Ascending aorta (tissue), 2 donors: Measurements from ENCODE around the gene TRIM34. TPM values are rescaled to one million over a fixed set of nuclear protein-coding genes. Genes with fewer than 3 reads are reported as not detected.
"Not testable (repeated sequence)": the region's sequence is repeated elsewhere in the genome, so short reads cannot be mapped to it uniquely, and the experiment has no call there.

Experiments
- DNase-seq, 2 donors: peaks; one replicate each; pipeline ENCODE4 v3.0.0-alpha.2; 2019; ENCODE audit warnings: low spot score in 2 of 2
- H3K27ac ChIP-seq, 2 donors: fragments of 200-600 bp; sonication (generic); one replicate each; pipeline ENCODE4 v1.5.1; 2016 to 2017; ENCODE audit warnings: mild to moderate bottlenecking in 1 of 2
- H3K27me3 ChIP-seq: fragments of 200-600 bp; sonication (generic); one replicate; pipeline ENCODE4 v1.5.1; 2017
- H3K36me3 ChIP-seq, 2 donors: fragments of 200-600 bp; sonication (generic); one replicate each; pipeline ENCODE4 v1.5.1; 2016
- H3K4me1 ChIP-seq, 2 donors: fragments of 200-600 bp; sonication (generic); one replicate each; pipeline ENCODE4 v1.5.1; 2016 to 2017; ENCODE audit warnings: mild to moderate bottlenecking in 1 of 2
- H3K4me3 ChIP-seq, 2 donors: fragments of 200-600 bp; sonication (generic); one replicate each; pipeline ENCODE4 v1.5.1; 2016 to 2017; ENCODE audit warnings: mild to moderate bottlenecking in 1 of 2
- H3K9me3 ChIP-seq, 2 donors: fragments of 200-600 bp; sonication (generic); one replicate each; pipeline ENCODE4 v1.5.1; 2016
- CTCF ChIP-seq, 3 experiments: fragments of 200-600 bp in 2 of 3; fragments of 450-650 bp in 1 of 3; sonication (generic) in 2 of 3; IDR thresholded peaks; one replicate each; pipeline ENCODE4 v1.5.1; 2016 to 2019; ENCODE audit warnings: antibody characterized with exemption in 3 of 3, mild to moderate bottlenecking in 1 of 3, moderate library complexity in 1 of 3
- intact Hi-C: fragments of 100-400 bp; cut with DNase I; formaldehyde crosslinking; loops from one replicate; pipeline ENCODE4 v1.15.1; 2023
- total RNA-seq: library from RNA; depleted of rRNA; stranded (reverse); fragments of >200 nt; gene quantifications from one replicate; pipeline ENCODE4 v1.1.0, GENCODE V29; 2016

Gene TRIM34
- not detected for total RNA-seq

- H3K9me3 ChIP-seq, result no peaks in the 10 kb centered on the region
- H3K4me1 ChIP-seq, result peaks cover 0 to 24% of the 10 kb centered on the region in 2 donors
- H3K36me3 ChIP-seq, result no peaks in the 10 kb centered on the region
- intact Hi-C loops, result loop anchor here (2.0 to 5.0 kb wide), 2 partner anchors 24 to 58 kb away; no protein-coding TSS in a partner anchor
- peak within 1 kb of the TSS in 1 of 2 donors; percentile 50 for H3K27ac ChIP-seq
- peak in 1 of 2 donors; percentile 69 for DNase-seq
- H3K27me3 ChIP-seq, result no peaks in the 10 kb centered on the region
- H3K4me3 ChIP-seq, result peak within 1 kb of the TSS; percentile 62 to 68
- TF ChIP-seq CTCF (IDR thresholded peaks at IDR 0.05), result no peak
Observed at GRCh38 chr11:5624489-5625279, at the start of gene TRIM34. TSS of gene TRIM34 (plus strand) at chr11:5625001. CDS start at chr11:5632332, 7,331 bp downstream.

DNA sequence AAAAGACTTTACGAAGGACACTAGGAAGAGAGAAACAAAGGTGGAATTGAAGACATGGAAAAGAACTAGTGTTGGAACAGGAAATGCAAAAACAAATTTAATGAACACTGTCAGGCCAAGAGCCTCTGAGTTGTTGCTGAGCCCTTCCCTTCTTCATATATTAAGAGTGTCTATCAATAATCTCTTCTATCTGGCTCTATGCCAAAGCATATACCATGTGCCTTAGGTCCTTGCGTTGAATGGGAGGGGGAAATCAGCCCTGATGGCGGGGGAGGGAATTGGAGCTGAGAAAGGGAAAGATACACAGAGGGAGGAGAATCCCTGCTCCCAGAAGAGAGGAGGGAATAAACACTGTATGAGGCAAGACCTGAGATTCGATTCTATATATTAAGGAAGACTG, 49.6 kb upstream of the TRIM34 start:
- no peaks in the 10 kb centered on the region for H3K9me3 ChIP-seq
- TF ChIP-seq CTCF (IDR thresholded peaks at IDR 0.05), result no peak
- intact Hi-C loops, result no loop called here
- H3K27ac ChIP-seq, result no peak overlapping the region
- H3K4me3 ChIP-seq, result no peak overlapping the region
- DNase-seq, result no peak
- no peaks in the 10 kb centered on the region for H3K36me3 ChIP-seq
- no peaks in the 10 kb centered on the region for H3K27me3 ChIP-seq
- H3K4me1 ChIP-seq, result no peaks in the 10 kb centered on the region

GRCh38 chr11:5577101-5577500, 47.7 kb upstream of the TRIM34 start:
- intact Hi-C loops, result no loop called here
- no peak for TF ChIP-seq CTCF (IDR thresholded peaks at IDR 0.05)
- no peak overlapping the region for H3K27ac ChIP-seq
- no peaks in the 10 kb centered on the region for H3K4me1 ChIP-seq
- H3K4me3 ChIP-seq, result no peak overlapping the region
- no peaks in the 10 kb centered on the region for H3K9me3 ChIP-seq
- DNase-seq, result no peak
- H3K27me3 ChIP-seq, result no peaks in the 10 kb centered on the region
- H3K36me3 ChIP-seq, result no peaks in the 10 kb centered on the region

DNA sequence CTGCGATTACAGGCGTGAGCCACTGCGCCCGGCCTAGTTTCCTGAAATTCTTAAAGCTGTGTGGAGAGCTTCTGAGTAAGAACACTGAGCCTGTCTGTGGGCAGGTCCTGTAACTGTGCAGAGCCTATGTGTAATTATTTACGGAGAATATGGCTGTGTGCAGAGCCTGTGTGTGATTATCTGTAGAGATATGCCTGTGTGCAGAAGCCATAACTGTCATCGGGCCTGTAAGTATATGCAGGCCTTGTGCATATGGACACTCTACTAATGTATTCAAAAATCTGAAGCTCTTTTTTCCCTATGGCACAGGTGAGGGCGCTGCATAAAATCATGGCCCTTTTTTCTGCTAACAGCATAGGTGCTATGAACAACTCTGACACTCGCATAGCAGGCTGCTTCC, 44.2 kb upstream of the TRIM34 start, which contains the start of gene OR52B6:
Gene OR52B6, plus strand, starts transcription at position 301 of the 400 bp plus-strand sequence. Its CDS starts 0 bp downstream, at position 301.
- TF ChIP-seq CTCF (IDR thresholded peaks at IDR 0.05), result no peak
- no peak for DNase-seq
- no peaks in the 10 kb centered on the region for H3K27me3 ChIP-seq
- no peaks in the 10 kb centered on the region for H3K4me1 ChIP-seq
- H3K27ac ChIP-seq, result no peak within 1 kb of the TSS
- H3K36me3 ChIP-seq, result no peaks in the 10 kb centered on the region
- no peak within 1 kb of the TSS for H3K4me3 ChIP-seq
- intact Hi-C loops, result no loop called here
- no peaks in the 10 kb centered on the region for H3K9me3 ChIP-seq

DNA sequence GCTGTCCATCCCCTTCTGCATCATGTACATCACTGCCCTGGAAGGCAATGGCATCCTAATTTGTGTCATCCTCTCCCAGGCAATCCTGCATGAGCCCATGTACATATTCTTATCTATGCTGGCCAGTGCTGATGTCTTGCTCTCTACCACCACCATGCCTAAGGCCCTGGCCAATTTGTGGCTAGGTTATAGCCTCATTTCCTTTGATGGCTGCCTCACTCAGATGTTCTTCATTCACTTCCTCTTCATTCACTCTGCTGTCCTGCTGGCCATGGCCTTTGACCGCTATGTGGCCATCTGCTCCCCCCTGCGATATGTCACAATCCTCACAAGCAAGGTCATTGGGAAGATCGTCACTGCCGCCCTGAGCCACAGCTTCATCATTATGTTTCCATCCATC, 43.8 kb upstream of the TRIM34 start:
- H3K4me3 ChIP-seq, result no peak overlapping the region
- H3K27me3 ChIP-seq, result no peaks in the 10 kb centered on the region
- H3K9me3 ChIP-seq, result no peaks in the 10 kb centered on the region
- TF ChIP-seq CTCF (IDR thresholded peaks at IDR 0.05), result no peak
- intact Hi-C loops, result no loop called here
- no peak for DNase-seq
- H3K4me1 ChIP-seq, result no peaks in the 10 kb centered on the region
- H3K27ac ChIP-seq, result no peak overlapping the region
- H3K36me3 ChIP-seq, result no peaks in the 10 kb centered on the region

- H3K4me1 ChIP-seq, H3K4me3 ChIP-seq, H3K9me3 ChIP-seq, H3K27me3 ChIP-seq, DNase-seq, intact Hi-C loops, H3K27ac ChIP-seq, H3K36me3 ChIP-seq: not testable (repeated sequence)
Observed at GRCh38 chr11:5584458-5584857, 40.3 kb upstream of the TRIM34 start.

DNA sequence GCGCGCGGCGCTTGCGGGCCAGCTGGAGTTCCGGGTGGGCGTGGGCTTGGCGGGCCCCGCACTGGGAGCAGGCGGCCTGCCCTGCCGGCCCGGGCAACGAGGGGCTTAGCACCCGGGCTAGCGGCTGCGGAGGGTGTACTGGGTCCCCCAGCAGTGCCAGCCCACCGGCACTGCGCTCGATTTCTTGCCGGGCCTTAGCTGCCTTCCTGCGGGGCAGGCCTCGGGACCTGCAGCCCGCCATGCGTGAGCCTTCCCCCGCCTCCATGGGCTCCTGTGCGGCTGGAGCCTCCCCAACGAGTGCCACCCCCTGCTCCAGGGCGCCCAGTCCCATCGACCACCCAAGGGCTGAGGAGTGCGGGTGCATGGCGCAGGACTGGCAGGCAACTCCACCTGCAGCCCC, 34.9 kb upstream of the TRIM34 start:
- not testable (repeated sequence) for DNase-seq, H3K36me3 ChIP-seq, H3K4me3 ChIP-seq, H3K4me1 ChIP-seq, H3K9me3 ChIP-seq, H3K27me3 ChIP-seq, H3K27ac ChIP-seq
- intact Hi-C loops, result loop anchor here (10.0 kb wide), 1 partner anchor 985 kb away; the partner anchor contains the start of gene TRIM68
